Endometrial microvascular endothelial cells (primary cell): Measurements from ENCODE around the gene PLA2G15. TPM values are rescaled to one million over a fixed set of nuclear protein-coding genes. Genes with fewer than 3 reads are reported as not detected.
"Not testable (repeated sequence)": the region's sequence is repeated elsewhere in the genome, so short reads cannot be mapped to it uniquely, and the experiment has no call there.

ENCODE experiments used
- in situ Hi-C: cut with HindIII; loops from 2 replicates; pipeline ENCODE4 v1.10.0; 2017; ENCODE audit warnings: low sequenced_read_pairs, low pct_unique_long_range_greater_than_20kb; ENCODE audit errors: inconsistent ontology term
- total RNA-seq: library from RNA; depleted of rRNA; stranded (reverse); fragments of >200 nt; gene quantifications from one replicate; pipeline ENCODE4 v1.2.3, GENCODE V29; 2015; ENCODE audit errors: inconsistent ontology term

PLA2G15 gene
- total RNA-seq, 1 donor from 2014 or later: 25.4 TPM

DNA sequence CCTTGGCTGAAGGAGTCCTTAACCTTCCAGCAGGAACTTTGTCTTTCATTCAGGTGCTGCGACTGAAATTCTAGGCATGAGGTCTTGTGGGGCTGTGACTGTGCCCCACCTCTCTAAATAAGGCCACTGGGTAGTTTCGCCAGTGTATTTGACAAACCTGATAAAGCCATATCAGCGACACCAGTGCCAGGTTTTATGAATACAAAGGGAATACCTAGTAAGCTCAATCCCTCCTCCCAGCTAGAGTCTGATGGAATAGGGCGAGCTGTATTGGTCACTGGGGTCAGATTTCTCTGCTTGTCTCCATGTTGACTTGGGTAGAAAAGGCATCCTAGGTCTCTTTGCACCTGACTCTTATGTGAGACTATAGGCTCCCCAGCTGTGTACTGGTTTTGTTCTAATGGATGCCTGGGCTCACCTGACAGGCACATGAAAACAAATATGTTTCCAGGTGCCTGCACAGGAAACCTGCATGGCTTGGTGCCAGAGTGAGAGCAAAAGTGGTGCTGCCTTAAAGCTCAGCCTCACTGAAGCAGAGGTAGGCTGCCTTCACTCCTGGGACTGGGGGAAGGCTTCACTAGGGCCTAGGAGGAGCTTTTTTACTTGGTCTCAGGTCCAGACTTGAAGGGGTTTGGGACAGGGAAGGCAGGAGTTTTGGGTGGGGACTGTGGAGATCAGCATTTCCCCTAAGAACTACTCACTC, 27.5 kb downstream of the PLA2G15 start:
- in situ Hi-C loops: no loop called here

- in situ Hi-C loops: no loop called here
Measured at GRCh38 chr16:68273459-68273858, 28.3 kb downstream of the PLA2G15 start.

DNA sequence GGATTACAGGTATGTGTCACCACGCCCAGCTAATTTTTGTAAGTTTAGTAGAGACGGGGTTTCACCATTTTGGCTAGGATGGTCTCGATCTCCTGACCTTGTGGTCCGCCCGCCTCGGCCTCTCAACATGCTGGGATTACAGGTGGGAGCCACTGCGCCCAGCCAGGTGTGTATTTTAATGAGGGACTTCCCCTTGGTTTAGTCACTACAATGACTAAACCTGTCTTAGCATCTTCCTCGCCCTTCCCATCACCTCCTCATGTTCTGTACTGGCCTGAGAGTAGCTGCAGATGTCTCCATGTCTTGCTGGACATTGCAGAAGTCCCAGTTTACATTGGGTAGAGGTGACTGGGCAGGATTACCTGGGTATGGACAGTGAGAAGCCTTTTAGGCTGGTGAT, 28.7 kb downstream of the PLA2G15 start:
- in situ Hi-C loops: no loop called here

DNA sequence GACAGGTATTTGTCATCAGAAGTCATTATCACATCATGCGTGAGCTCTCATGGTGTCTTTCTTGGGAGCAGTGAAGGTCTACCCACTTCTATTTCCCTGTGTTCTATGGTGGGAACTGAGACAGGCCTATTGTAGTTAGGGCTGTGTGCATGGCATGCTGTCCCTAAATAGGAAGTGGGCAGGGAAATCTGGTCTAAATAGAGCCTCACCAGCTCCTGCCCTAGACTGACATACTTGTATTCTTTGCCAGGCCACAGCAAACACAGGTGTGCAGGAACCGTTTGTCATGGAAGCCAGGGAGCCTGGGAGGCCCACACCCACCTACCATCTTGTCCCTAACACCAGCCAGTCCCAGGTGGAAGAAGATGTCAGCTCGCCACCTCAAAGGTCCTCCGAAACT, 29.3 kb downstream of the PLA2G15 start:
- in situ Hi-C loops: no loop called here

- in situ Hi-C loops: no loop called here
Measured at GRCh38 chr16:68275611-68276191, 30.5 kb downstream of the PLA2G15 start.

DNA sequence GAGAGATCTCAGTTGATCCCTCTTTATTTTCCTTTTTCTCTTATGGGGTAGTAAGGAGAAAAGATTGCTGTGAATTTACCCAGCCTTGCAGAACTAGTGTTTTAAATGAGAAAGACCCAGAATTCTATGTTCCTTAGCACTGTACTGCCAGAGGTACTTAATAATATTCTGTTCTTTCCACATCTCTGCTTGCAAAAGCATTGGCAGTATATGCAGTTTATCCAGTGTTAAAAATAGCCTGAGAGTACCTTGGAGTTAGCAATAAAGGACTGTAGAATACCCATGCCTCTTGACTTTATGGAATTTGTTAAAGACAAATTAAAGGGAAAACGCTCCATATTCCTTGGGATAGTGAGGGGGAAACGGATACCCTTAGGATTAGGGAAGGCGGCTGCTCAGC, 31.1 kb downstream of the PLA2G15 start:
- in situ Hi-C loops: no loop called here

GRCh38 chr16:68279726-68280558, 34.8 kb downstream of the PLA2G15 start:
- in situ Hi-C loops: no loop called here

- in situ Hi-C loops: no loop called here
Measured at GRCh38 chr16:68281368-68282063, 36.3 kb downstream of the PLA2G15 start.

DNA sequence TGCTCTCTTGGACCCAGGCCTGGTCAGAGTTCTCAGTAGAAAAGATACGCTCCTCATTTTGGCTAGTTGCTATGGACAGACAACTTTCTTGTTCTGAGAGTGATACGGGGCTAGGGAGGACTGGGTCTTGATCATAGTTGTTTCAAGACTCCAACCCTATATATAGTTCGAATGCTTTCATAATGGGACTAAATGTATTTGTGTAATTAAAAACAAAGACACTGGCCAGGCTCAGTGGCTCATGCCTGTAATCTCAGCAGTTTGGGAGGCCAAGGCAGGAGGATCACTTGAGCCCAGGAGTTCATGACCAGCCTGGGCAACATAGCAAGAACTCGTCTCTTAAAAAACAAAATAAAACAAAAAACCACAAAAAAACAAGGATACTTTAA, 36.9 kb downstream of the PLA2G15 start:
- in situ Hi-C loops: no loop called here

GRCh38 chr16:68283346-68283745, 38.2 kb downstream of the PLA2G15 start:
- in situ Hi-C loops: no loop called here

GRCh38 chr16:68283801-68284598, 38.8 kb downstream of the PLA2G15 start:
- in situ Hi-C loops: no loop called here

DNA sequence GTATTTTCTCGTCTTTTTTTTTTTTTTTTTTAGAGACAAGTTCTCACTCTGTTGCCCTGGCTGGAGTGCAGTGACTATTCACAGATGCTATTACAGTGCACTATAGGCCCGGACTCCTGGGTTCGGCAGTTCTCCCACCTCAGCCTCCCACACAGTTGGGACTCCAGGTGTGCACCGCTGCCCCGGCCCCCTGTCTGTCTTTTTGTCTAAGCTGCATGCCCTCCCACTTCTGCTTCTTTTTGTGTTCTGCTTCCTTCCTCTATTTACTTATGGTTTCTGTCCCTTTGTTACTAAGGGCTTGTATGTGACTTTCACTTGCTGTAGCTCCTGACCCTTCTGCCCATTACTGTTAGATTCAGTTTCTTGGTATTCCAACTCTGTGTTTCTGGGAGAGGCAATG, 39.7 kb downstream of the PLA2G15 start:
- in situ Hi-C loops: no loop called here

DNA sequence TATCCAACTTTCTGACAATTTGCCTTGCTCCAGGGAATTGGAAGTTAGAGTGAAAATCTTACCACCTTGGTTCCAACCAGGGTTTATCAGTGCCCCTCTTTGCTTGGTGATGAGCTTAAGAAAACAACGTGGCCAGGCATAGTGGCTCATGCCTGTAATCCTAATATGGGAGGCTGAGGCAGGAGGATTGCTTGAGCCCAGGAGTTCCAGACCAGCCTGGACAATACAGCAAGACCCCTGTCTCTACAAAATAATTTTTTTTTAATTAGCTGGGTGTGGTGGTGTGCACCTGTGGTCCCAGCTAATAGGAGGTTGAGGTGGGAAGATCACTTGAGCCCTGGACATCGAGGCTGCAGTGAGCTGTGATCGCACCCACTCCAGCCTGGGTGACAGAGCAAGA, 40.5 kb downstream of the PLA2G15 start:
- in situ Hi-C loops: no loop called here

DNA sequence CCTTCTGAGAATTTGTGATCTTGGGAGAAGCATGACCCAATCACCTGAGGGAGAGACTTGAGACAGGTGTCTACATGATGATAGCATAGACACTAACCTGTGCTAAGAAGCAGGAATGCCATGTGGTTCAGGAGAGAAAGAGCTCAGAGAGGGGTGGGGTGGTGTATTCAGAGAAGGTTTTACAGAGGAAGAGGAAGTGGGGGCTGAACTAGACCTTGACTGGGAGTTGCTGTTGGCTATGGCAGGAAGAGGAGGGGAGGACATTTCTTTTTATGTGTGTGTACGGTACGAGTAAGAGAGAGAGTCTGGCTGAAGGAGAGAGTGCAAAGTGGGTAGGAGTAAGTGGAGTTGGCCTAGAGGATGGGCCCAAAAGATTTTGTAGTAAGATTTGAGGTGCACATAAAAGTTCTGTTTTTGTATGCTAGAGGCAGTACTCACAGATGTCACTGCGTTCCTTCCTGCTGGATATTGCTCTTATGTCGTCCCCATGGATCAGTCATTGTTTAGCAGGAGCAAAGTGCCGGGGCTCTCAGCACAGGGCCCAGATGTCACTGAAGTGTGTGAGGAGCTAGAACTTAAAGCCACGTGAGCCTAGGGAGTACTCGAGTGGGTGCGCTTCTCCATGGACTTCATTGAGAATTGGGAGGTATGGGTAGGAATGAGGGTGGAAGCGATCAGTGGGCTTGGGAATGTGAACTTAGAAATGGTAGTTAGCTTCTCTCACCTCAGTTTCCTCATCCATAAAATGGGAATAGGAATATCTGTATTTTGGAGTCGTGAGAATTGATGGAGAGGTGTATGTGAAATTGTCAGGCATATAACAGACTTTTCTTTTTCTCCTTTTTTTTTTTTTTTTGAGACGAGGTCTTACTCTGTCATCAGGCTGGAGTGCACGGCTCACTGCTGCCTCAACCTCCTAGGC, 41.2 kb downstream of the PLA2G15 start:
- in situ Hi-C loops: no loop called here

GRCh38 chr16:68287276-68288251, 42.4 kb downstream of the PLA2G15 start:
- in situ Hi-C loops: no loop called here

DNA sequence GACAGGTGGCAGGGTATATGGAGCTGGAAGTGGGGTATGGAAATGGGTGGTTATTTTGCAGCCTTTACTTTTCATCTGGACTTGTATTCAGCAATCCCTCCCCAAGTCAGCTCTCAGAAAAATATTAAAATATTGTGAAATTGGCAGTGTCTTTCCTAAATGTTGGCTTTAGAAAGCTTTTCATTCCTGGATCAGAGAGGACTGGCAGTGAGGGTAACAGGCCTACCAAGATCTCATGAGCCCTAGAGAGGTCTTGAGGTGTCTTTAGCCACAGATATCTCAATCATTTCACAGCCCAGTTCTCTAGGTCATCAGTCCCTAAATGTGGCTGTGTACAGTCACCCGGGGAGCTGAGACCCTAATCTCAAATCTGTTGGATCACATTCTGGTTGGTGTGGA, 43.1 kb downstream of the PLA2G15 start:
- in situ Hi-C loops: no loop called here

- in situ Hi-C loops: not testable (repeated sequence)
Measured at GRCh38 chr16:68288796-68289195, 43.6 kb downstream of the PLA2G15 start.
